HuH-7.5 (cell line): ENCODE results near the gene PCDH15.

Experiments
- DNase-seq: peaks from one replicate; pipeline ENCODE4 v3.0.0; 2011; ENCODE audit warnings: low spot score

Gene PCDH15

DNA sequence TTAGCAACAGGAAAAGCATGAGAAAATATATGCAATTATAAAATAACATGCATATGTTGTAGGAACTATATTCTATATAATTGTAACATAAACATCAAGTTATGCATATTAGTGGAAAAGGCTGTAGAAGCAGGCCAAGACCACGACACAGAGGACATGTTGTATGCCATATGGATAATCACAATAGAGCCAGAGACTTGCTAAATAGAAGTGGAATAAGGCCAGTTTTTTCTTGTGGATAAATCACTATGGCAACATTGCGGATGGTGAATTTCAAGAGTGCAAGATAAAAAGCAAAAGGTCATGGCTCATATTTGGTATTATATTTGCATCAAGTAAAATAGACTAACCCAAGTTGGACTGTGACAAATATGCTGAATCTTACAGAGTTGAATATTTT, 93.0 kb downstream of the PCDH15 start:
- no peak for DNase-seq

- no peak for DNase-seq
Measured at GRCh38 chr10:54702583-54703485, 98.2 kb downstream of the PCDH15 start.

GRCh38 chr10:54691331-54691730, 109.7 kb downstream of the PCDH15 start:
- DNase-seq: no peak

DNA sequence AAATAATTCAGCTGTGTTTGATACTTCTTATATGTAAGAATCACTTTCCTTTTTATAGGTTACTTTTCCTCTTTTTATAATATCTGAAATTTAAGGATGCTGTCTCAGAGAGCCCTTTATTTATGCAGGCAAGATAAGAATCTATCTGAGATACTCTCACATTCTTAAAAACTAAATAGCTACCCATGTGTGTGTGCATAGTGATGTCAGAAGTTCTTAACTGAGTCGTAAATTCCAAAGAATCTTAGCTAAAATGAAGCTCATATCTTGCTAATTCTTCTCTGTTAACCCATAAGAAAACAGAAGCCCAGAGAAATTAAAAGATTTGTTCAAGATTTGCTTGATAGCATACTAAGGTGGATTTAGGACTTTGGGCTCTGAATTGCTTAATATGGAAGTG, 118.5 kb downstream of the PCDH15 start:
- no peak for DNase-seq

- DNase-seq: no peak
Measured at GRCh38 chr10:54681136-54681535, 119.9 kb downstream of the PCDH15 start.

GRCh38 chr10:54667136-54667535, 133.9 kb downstream of the PCDH15 start:
- no peak for DNase-seq

- no peak for DNase-seq
Measured at GRCh38 chr10:54666192-54666591, 134.8 kb downstream of the PCDH15 start.

- no peak for DNase-seq
Measured at GRCh38 chr10:54665095-54665494, 135.9 kb downstream of the PCDH15 start.

DNA sequence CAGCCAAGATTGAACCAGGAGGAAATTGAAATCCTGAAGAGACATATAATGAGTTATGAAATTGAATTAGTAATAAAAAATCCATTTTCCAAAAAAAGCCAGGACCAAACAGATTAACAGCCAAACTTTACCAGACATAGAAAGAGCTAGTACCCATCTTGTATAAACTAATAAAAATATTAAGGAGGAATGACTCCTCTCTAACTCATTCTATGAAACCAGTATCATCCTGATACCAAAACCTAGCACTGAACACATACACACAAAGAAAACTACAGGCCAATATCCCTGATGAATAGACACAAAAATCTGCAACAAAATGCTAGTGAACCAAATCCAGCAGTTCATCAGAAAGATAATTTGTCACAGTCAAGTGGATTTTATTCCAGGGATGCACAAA, 140.6 kb downstream of the PCDH15 start:
- no peak for DNase-seq

- DNase-seq: no peak
Measured at GRCh38 chr10:54656643-54657042, 144.4 kb downstream of the PCDH15 start.

- no peak for DNase-seq
Measured at GRCh38 chr10:54653518-54653917, 147.5 kb downstream of the PCDH15 start.

- DNase-seq: no peak
Measured at GRCh38 chr10:54650547-54650946, 150.5 kb downstream of the PCDH15 start.

- no peak for DNase-seq
Measured at GRCh38 chr10:54622017-54622416, 179.0 kb downstream of the PCDH15 start.

DNA sequence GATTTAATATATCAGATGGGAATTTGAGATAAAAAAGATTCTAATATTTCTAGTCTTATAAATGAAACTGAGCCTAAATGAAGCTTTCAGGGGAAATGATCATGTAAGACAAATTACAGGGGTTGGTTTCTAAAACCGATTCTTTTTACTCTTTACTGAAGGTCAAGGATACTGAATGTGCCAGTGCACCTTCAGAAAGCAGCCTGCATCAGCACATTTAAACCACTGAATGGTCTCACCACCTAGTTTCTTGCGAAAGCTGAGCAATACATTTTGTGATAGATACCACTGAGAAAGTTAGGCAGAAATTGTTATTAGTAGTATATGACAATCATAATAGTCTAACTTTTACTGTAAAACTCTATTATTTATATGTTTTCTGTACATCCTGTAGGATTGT, 180.7 kb downstream of the PCDH15 start:
- DNase-seq: no peak

DNA sequence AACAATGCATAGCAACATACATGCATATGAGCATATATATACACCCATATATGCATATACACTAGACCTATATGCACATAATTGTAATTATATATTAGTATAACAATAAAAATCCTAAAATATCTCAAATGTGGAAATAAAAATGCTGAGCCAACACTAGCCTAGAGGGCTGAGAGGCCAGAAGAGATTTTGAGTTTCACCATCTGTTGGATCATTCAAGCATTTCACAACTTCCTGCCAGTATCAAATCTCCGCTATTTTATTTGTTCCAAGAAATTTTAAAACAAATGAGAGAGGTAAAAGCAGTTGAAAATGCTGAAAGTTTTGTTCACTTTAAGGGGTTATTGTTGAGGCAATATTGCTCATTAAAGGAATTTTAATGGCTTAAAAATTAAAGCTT, 187.0 kb downstream of the PCDH15 start:
- no peak for DNase-seq

- DNase-seq: no peak
Measured at GRCh38 chr10:54613162-54613561, 187.9 kb downstream of the PCDH15 start.

DNA sequence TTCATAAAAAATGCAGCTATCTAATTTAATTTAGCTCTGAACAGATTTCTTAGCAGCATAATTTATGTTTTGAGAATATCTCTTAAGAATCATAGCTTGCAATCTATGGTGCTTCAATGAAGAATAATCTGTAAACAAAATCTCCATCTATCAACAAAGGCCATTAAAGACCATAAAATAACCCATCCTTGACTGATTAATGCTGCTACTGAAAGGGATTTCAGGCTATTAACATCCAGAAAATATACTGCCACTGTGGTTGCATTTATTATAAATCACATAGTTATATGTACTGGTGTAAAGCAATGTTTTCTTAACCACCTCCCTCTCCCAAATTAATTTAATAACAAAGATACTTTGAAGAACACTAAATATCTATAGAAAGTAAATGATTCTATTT, 191.6 kb downstream of the PCDH15 start:
- DNase-seq: no peak

DNA sequence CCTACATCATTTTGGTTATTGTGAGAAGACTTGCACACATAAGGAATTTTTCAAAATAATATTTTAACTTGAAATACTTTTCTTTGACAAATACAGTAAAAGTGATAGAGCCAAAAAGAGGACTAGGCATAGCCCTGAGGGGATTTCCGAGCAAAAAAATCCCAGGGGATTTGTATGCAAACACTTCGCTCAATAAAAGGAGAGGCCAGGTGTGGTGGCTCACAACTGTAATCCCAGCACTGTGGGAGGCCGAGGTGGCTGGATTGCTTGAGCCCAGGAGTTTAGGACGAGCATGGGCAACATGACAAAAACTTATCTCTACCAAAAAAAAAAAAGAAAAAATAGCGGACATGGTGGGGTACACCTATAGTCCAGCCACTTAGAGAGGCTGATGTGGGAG, 193.0 kb downstream of the PCDH15 start:
- no peak for DNase-seq

GRCh38 chr10:54594289-54594688, 206.7 kb downstream of the PCDH15 start:
- DNase-seq: no peak

DNA sequence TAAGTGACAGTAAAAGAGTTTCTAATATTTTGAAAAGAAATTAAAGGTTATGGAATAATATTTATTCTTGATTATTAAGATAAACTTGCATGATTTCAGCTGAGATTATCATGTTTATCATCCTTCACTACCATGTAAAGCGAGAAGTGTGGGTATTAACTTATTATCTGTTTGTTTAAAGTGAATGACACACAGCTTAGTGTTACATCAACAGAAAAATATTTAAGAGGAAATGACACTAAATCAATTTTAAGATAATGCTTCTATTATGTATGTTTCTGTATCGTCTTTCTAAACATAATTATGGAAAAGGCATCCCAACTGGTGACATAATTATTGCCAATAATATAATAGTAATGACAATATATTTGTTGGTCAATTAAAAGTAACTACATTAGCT, 213.1 kb downstream of the PCDH15 start:
- DNase-seq: no peak

DNA sequence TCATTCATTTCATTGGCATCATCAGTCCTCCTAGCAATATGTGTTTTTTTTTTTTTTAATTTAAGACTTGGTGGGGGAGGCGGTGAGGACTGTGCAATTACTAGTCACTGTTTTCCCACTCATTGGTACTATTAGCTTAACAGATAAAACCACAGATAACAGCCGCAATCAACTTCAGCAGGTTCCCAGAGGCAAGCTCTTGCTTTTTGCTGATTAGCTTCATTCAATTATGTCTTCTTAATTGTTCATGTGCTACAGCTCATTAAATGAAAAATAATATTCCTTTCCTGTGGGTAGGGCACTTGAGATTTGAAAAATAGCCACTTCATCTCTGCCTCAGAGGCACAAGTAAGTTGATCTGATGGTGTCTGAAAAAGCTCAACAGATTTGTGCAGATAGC, 215.5 kb downstream of the PCDH15 start:
- DNase-seq: no peak

DNA sequence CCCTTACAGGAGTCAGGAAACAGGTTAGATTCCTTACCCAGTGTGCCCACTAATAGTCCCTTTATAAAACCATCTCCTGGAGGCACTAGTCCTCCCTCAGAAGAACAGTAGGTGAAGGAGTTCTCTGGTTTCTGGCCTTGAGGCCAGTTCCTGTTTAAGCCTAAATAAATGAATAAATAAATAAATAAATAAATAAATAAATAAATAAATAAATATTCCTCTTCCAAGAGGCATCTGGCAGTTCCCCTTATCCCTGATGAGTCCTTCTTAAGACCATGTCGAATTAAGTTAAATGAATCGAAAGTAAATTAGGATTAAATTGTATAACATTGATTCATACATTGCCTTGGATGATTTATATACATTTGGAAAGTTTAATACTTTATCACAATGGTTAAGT, 223.3 kb downstream of the PCDH15 start:
- DNase-seq: no peak

- DNase-seq: no peak
Measured at GRCh38 chr10:54576541-54576940, 224.5 kb downstream of the PCDH15 start.

- no peak for DNase-seq
Measured at GRCh38 chr10:54559498-54559897, 241.5 kb downstream of the PCDH15 start.
